Embryonic facial prominence (tissue), 1 donor: ENCODE results near the gene POLR2E.

ENCODE experiments used
- DNase-seq: peaks from one replicate; pipeline ENCODE4 v3.0.0-alpha.2; 2016; ENCODE audit errors: extremely low spot score

POLR2E gene

DNA sequence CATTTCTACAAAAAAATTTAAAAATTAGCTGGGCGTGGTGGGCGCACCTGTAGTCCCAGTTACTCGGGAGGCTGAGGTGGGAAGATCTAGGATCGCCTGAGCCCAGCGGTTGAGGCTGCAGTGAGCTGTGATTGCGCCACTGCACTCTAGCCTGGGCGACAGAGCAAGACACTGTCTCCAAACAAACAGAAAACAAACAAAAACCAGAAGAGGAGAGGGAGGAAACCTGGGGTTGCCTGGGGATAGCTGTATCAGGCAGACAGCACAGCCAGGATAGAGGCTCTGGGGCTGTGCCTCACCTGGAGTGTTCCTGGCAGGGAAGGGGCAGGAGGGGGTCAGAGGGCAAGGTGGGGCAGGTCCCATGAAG is 2.6 kb upstream of the POLR2E start:
- DNase-seq: no peak

DNA sequence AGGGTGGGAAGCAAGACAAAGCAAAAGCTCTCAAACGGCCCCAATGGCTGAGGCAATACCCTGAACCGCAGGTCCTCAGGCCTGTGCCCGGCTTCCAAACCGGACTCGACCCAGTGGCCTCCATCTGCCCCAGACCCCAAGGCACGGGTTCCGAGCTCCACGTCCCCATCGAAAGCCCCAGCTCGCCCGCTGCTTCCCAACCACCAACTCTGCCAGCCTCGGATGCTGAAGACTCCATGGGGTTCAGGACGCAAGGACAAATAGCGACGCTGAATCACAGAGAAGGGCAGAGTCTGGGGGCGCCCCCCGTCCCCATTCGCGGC is 559 bp downstream of the POLR2E start:
- no peak for DNase-seq

- no peak for DNase-seq
These were observed 1.2 kb downstream of the POLR2E start for GRCh38 chr19:1093811-1094553.

- DNase-seq: no peak
These were observed 1.8 kb downstream of the POLR2E start for GRCh38 chr19:1093330-1093729.

DNA sequence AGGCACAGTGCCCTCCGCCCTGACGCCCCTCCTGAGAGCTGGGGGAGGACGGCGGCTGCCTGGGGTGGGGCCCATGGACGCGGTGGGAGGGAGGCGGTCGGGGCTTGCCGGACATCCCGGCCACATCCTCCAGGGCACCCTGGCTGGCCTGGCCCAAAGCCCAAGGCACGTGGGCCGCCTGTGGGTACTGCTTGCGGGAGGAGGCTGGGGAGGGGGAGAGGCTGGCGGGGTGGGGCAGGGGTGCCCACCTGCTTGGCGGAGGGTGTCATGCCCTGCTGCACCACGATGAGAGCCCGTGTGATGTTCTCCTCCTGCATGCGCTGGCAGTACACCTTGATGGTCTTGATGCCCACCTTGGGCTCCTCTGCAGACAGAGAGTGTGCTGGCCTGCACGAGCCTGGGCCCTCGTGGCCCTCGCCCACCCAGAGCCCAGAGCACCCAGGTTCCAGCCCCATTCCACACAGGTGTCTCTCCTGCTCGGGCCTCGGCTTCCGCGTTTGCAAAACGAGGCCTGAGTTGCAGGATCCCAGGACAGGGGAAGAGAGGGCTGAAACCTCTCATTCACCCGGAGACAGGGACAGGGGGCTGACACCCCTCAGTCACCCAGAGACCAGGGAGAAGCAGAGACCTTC is 3.5 kb downstream of the POLR2E start:
- DNase-seq: no peak

DNA sequence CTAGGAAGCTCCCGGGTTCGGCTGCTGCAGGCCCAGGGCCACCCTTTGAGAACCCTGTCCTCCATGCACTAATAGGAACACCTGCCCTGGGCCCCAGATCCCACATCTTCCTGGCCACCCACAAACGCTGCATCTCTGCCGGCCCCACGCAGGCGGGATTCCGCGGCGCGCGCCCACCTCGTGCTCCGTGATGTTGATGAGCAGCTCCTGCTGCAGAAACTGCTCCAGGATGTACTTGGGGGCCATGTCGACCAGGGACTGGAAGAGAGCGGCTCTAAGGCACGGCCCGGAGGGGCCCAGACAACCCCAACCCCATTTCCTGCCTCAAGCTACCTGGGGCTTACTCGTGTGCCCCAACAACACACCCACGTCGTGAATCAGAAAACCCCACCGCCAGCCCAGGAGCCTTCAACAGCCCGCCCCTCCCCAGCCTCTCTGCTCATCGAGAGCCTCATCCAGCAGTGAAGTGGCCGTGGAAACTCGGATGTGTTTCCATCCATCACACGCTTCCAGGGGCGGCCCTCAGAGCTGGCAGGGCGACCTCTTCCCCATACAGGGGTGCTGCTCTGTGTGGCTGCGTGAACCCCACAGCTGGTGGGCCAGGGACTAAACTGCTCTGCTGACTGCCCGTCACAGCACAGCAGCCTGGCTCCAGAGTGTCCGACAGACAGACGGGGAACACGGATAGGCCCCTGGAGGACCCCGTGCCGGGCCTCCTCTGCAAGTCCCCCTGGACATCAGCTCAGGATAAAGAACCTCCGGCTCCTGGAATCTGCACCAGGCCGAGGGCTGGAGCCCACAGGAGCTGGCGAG is 4.2 kb downstream of the POLR2E start:
- DNase-seq: no peak

DNA sequence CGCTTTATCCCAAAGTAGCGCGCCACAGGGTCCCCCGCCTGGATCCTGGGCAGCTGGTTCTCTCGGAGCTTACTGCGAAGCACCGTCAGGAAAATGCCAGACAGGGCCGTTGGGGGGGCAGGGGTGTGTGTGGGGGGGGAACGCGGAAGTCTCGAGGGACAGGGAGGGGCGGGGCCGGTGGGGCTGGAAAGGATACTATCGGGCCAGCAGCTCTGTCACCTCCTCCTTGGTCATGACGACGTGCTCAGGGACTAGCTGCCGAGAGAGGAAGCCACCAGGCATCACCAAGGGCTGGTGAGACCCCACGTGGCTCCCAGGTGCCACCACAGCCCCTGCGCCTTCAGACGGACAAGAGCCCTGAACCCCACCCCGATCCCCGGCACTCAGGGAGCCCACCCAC is 5.3 kb downstream of the POLR2E start:
- DNase-seq: no peak

GRCh38 chr19:1089126-1089771 is 5.9 kb downstream of the POLR2E start:
- no peak for DNase-seq

DNA sequence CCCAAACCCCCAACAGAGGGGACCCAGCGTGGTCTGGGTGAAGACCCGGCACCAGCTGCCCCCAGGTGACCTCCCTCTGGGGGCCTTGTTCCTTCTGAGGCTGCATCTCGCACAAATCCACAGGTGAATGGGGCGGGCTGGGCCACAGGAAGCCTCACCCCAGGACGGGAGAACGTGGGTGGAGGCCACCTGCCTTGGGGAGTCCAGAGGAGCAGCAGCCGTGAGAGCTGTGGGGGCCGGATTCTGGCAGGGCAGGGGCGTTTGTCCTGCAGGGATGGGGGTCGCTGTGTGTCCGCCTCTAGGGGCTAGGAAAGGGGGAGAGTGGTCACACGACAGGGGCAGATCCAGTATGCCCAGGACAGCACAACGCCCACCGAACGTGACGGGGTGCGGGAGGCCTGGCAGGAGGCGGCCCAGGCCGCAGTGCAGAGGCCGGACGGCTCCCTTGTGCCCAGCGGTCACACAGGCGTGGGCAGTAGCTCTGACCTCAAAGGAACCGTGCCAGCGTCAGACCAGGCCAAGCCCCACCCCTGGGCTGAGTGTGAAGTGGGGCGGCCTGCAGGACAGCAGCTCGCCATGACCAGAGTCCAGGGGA is 6.7 kb downstream of the POLR2E start:
- DNase-seq: no peak

DNA sequence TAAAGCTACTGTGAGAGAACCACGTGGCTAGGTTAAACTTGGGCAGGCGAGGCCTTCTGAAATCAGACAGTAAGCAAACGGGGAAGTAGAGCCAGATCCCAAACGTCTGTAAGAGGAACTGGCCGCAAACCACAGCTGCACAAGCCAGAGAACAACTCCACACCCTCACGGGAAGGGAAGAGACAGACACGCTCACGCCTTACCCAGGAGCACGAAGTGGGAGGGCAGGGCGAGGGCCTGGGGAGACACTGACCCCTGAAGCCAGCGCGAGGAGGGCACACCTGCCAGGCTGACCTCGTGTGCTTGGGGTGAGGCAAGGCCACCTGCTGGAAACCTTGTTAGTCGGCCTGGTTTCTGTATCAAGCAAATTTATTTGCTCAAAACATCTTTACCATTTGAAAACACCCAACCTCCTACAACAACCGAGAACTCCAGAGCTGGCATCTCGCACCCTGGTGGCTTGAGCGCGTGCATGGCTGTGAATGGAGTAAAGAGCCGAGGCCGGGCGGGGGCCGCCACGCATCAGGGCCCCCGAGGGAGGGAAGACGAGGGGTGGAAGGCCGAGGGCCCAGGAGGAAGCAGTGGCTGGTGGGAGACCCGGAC is 7.3 kb downstream of the POLR2E start:
- DNase-seq: no peak

DNA sequence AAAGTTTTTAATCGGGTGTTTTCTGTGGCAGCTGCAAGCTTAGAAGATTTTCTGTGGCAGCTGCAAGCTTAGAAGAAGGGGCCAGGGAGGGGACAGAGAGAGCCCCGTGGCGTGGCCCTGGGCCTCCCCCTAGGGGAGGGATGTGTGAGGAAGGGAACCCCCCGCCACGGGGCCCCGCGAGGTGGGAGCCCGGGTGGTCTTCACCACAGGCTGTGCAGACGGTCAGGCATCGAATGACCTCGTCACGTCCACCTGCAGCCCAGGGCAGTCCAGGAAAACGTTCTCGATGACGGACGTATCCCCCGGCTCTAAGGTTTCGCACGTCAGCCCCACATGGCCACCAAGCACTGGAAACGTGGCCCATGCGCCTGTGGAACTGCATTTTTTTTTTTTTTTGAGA is 8.6 kb downstream of the POLR2E start:
- no peak for DNase-seq

- no peak for DNase-seq
These were observed 9.3 kb downstream of the POLR2E start for GRCh38 chr19:1085676-1086442.

GRCh38 chr19:1085053-1085658 is 10.0 kb downstream of the POLR2E start:
- DNase-seq: no peak

DNA sequence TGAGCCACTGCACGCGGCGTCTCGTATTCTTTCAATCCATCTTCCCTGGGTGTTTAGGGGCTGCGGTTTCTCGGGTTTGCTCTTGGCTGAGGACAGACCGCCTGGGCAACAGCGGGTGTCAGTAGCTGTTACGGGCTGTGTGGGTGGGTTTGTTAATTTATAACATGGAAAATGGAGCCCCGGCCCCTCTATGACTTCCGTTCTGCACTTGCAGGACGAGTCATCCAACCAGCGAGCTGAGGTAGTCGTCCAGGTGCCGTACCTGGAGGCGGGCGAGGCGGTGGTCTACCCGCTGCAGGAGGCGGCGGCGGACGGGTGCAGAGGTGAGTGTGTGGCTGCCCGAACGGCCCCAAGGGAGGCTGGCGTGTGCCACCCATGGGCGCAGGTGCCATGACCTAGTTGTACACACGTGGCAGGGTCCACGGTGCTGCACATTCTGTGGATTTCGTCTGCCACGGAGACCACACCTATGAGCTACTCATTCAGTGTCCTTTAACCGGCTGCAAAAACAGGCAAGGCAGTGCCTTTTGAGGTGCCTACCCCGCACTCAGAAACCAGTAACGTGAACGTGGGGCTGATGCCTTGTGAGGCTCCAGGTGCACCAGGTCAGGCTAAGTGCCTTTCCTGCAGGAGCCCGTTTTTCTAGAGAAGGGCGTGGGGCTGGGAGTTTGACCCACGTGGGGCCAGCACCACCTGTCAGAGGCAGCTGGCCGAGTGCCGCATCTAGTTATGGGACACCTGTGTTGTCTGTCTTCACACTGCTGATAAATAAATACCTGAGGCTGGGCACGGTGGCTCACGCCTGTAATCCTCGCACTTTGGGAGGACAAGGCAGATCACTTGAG is 10.9 kb downstream of the POLR2E start:
- no peak for DNase-seq

DNA sequence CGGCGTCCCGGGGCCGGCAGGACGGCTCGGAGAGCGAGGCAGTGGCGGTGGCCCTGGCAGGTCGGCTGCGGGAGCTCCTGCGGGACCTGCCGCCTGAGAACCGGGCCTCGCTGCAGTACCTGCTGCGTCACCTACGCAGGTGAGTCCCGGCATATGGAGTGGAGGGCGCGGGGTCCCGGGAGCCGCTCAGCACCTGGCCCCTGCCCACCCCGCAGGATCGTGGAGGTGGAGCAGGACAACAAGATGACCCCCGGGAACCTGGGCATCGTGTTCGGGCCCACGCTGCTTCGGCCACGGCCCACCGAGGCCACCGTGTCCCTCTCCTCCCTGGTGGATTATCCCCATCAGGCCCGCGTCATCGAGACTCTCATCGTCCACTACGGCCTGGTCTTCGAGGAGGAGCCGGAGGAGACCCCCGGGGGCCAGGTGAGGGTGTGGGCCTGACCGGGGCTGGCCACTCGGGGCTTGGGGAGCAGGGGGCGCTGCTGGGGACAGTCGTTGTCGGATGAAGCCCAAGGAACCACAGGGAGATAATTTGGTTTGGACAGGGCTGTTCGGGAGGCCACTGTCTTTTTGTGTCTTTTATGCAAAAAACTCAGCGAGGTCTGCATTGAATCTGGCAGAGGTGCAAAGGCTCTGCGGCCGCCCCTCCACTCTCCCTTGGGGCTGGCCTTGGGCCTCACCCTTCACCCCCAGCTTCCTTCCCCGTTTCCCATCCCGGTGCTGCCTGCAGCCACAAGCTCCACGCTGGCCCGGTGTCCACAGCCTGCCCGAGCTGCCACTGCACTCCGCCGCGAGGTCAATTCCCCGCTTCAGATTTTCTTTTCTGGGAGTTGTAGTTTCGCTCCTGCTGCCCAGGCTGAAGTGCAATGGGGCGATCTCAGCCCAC is 12.0 kb downstream of the POLR2E start:
- DNase-seq: no peak

- no peak for DNase-seq
These were observed 12.8 kb downstream of the POLR2E start for GRCh38 chr19:1082165-1082927.

GRCh38 chr19:1081301-1082164 is 13.6 kb downstream of the POLR2E start:
- no peak for DNase-seq
